SW 1271 (cell line): Measurements from ENCODE around the gene P2RY6.

ENCODE experiments used
- DNase-seq, 2 experiments: peaks; one replicate each; lab custom pipeline; 2025; lab: John Stamatoyannopoulos, UW

The P2RY6 gene

GRCh38 chr11:73318501-73319011 lies 46.4 kb downstream of the P2RY6 start:
- no peak for DNase-seq

- DNase-seq: no peak
Observed at GRCh38 chr11:73320763-73321603, 48.8 kb downstream of the P2RY6 start.

GRCh38 chr11:73321604-73322381 lies 49.7 kb downstream of the P2RY6 start:
- DNase-seq: no peak

GRCh38 chr11:73322382-73323306 lies 50.5 kb downstream of the P2RY6 start:
- DNase-seq: no peak

- no peak for DNase-seq
Observed at GRCh38 chr11:73323464-73323863, 51.3 kb downstream of the P2RY6 start.

GRCh38 chr11:73324116-73324515 lies 52.0 kb downstream of the P2RY6 start:
- no peak for DNase-seq

GRCh38 chr11:73324665-73325035 lies 52.5 kb downstream of the P2RY6 start:
- no peak for DNase-seq

- DNase-seq: no peak
Observed at GRCh38 chr11:73325036-73325981, 53.2 kb downstream of the P2RY6 start.

GRCh38 chr11:73326929-73327811 lies 55.0 kb downstream of the P2RY6 start:
- no peak for DNase-seq

- DNase-seq: no peak
Observed at GRCh38 chr11:73327812-73328364, 55.8 kb downstream of the P2RY6 start.

- no peak for DNase-seq
Observed at GRCh38 chr11:73330569-73331093, 58.5 kb downstream of the P2RY6 start.

GRCh38 chr11:73331138-73331916 lies 59.2 kb downstream of the P2RY6 start:
- no peak for DNase-seq

- DNase-seq: no peak
Observed at GRCh38 chr11:73333173-73333572, 61.0 kb downstream of the P2RY6 start.

- DNase-seq: no peak
Observed at GRCh38 chr11:73333640-73334383, 61.7 kb downstream of the P2RY6 start.

- DNase-seq: peak in 1 of 2 experiments; percentile 59
Observed at GRCh38 chr11:73334384-73335203, 62.5 kb downstream of the P2RY6 start.

- peak; percentile 36 to 67 for DNase-seq
Observed at GRCh38 chr11:73335204-73335923, 63.2 kb downstream of the P2RY6 start.
